ENCODE measurements around the gene HSP90B1. TPM values are rescaled to one million over a fixed set of nuclear protein-coding genes. Genes with fewer than 3 reads are reported as not detected.

HSP90B1 gene
- polyA plus RNA-seq, 1 of the 3 experiments (the other 2 are of a cell fraction) = 420 TPM

DNA sequence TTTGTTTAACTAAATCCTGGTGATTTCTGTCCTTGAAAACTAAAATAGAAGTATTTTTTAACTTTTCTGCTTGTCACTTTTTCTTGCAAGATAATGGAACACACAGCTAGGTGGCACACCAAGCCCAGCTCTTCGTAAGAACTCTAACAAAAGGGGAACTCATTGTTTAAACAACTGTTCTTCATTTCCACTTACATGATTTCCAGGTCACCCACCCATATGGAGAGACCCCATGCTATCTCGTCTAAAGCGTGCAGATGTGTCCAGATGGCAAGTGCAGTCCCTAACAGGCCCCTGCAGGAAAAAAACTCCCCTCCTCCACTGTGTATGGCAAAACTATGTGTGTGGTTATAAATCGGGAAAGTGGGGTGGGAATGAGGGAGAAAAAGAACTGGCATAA is 45.9 kb upstream of the HSP90B1 start:
- POLR2A ChIA-PET = no interaction called here
- peak; percentile 51 for DNase-seq
- TF ChIP-seq YY1 (IDR thresholded peaks at IDR 0.05; ENCODE audit: low read depth) (no peak), POLR2AphosphoS5 (IDR thresholded peaks at IDR 0.05; ENCODE audit: low read depth, low read length) (no peak), RCOR1 (IDR thresholded peaks at IDR 0.05; ENCODE audit: low read length) (no peak), USF2 (IDR thresholded peaks at IDR 0.05; ENCODE audit: borderline replicate concordance, low read depth, low read length) (no peak), GABPA (IDR thresholded peaks at IDR 0.05; ENCODE audit: low read depth) (no peak), USF1 (IDR thresholded peaks at IDR 0.05; ENCODE audit: borderline replicate concordance, low read depth) (no peak), RFX5 (IDR thresholded peaks at IDR 0.05; ENCODE audit: low read length) (no peak), ELF1 (IDR thresholded peaks at IDR 0.05) (no peak), RAD21 (IDR thresholded peaks at IDR 0.05; ENCODE audit: low read length) (peak; percentile 84), TEAD4 (IDR thresholded peaks at IDR 0.05; ENCODE audit: borderline replicate concordance, insufficient read depth) (no peak), TAF1 (IDR thresholded peaks at IDR 0.05; ENCODE audit: borderline replicate concordance, low read depth, low read length) (no peak), FOXM1 (IDR thresholded peaks at IDR 0.05; ENCODE audit: low read depth) (no peak), RXRA (IDR thresholded peaks at IDR 0.05; ENCODE audit: borderline replicate concordance, low read depth) (no peak), NFIC (IDR thresholded peaks at IDR 0.05; ENCODE audit: borderline replicate concordance) (no peak), GATA2 (CRISPR knock-in tag; IDR thresholded peaks at IDR 0.05) (no peak), PBX3 (IDR thresholded peaks at IDR 0.05) (no peak), ZBTB33 (IDR thresholded peaks at IDR 0.05; ENCODE audit: borderline replicate concordance, low read depth) (no peak), NRF1 (IDR thresholded peaks at IDR 0.05; ENCODE audit: low read depth, low read length) (no peak), MXI1 (IDR thresholded peaks at IDR 0.05; ENCODE audit: low read depth, low read length) (peak; percentile 59; the same call in 1 of the 2 replicates), FOSL2 (IDR thresholded peaks at IDR 0.05; ENCODE audit: borderline replicate concordance, low read depth) (no peak)
- TF ChIP-seq, protein P1, sequence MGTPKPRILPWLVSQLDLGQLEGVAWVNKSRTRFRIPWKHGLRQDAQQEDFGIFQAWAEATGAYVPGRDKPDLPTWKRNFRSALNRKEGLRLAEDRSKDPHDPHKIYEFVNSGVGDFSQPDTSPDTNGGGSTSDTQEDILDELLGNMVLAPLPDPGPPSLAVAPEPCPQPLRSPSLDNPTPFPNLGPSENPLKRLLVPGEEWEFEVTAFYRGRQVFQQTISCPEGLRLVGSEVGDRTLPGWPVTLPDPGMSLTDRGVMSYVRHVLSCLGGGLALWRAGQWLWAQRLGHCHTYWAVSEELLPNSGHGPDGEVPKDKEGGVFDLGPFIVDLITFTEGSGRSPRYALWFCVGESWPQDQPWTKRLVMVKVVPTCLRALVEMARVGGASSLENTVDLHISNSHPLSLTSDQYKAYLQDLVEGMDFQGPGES (IDR thresholded peaks at IDR 0.05; ENCODE audit: low read depth, low read length) = no peak
- TF ChIP-seq, protein P2, sequence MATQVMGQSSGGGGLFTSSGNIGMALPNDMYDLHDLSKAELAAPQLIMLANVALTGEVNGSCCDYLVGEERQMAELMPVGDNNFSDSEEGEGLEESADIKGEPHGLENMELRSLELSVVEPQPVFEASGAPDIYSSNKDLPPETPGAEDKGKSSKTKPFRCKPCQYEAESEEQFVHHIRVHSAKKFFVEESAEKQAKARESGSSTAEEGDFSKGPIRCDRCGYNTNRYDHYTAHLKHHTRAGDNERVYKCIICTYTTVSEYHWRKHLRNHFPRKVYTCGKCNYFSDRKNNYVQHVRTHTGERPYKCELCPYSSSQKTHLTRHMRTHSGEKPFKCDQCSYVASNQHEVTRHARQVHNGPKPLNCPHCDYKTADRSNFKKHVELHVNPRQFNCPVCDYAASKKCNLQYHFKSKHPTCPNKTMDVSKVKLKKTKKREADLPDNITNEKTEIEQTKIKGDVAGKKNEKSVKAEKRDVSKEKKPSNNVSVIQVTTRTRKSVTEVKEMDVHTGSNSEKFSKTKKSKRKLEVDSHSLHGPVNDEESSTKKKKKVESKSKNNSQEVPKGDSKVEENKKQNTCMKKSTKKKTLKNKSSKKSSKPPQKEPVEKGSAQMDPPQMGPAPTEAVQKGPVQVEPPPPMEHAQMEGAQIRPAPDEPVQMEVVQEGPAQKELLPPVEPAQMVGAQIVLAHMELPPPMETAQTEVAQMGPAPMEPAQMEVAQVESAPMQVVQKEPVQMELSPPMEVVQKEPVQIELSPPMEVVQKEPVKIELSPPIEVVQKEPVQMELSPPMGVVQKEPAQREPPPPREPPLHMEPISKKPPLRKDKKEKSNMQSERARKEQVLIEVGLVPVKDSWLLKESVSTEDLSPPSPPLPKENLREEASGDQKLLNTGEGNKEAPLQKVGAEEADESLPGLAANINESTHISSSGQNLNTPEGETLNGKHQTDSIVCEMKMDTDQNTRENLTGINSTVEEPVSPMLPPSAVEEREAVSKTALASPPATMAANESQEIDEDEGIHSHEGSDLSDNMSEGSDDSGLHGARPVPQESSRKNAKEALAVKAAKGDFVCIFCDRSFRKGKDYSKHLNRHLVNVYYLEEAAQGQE (IDR thresholded peaks at IDR 0.05; ENCODE audit: low read depth, low read length) = no peak
- TF ChIP-seq, protein P3, sequence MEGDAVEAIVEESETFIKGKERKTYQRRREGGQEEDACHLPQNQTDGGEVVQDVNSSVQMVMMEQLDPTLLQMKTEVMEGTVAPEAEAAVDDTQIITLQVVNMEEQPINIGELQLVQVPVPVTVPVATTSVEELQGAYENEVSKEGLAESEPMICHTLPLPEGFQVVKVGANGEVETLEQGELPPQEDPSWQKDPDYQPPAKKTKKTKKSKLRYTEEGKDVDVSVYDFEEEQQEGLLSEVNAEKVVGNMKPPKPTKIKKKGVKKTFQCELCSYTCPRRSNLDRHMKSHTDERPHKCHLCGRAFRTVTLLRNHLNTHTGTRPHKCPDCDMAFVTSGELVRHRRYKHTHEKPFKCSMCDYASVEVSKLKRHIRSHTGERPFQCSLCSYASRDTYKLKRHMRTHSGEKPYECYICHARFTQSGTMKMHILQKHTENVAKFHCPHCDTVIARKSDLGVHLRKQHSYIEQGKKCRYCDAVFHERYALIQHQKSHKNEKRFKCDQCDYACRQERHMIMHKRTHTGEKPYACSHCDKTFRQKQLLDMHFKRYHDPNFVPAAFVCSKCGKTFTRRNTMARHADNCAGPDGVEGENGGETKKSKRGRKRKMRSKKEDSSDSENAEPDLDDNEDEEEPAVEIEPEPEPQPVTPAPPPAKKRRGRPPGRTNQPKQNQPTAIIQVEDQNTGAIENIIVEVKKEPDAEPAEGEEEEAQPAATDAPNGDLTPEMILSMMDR (IDR thresholded peaks at IDR 0.05) = peak; percentile 62

More for the DNA sequence above, 45.9 kb upstream of the HSP90B1 start:
- Histone ChIP-seq H3K27me3 (ENCODE audit: insufficient read depth) (no peaks in the 10 kb centered on the region), H3K4me1 (ENCODE audit: control insufficient read depth in 1 of 2, insufficient read depth in 2 of 2, low read depth in 1 of 2, low read length in 1 of 2) (peaks cover 0 to 9% of the 10 kb centered on the region in 2 experiments; a peak in 2 of 4 replicates), H3K4me3 (ENCODE audit: low read depth in 2 of 2, low read length in 1 of 2) (no peak overlapping the region), H2AFZ (ENCODE audit: low read depth) (no peak overlapping the region), H3F3A (replicated peaks; ENCODE audit: insufficient read depth) (no peaks in the 10 kb centered on the region), H3K4me2 (no peak overlapping the region), H3K36me3 (replicated peaks in 1 of 2; ENCODE audit: control insufficient read depth in 1 of 2, insufficient read depth in 2 of 2, low read length in 1 of 2) (no peaks in the 10 kb centered on the region), H3K9me3 (no peaks in the 10 kb centered on the region), H3K79me2 (ENCODE audit: insufficient read depth) (no peaks in the 10 kb centered on the region), H4K20me1 (ENCODE audit: insufficient read depth) (no peaks in the 10 kb centered on the region), H3K9ac (no peak overlapping the region), H3K9me2 (no peaks in the 10 kb centered on the region), H3K27ac (ENCODE audit: low read depth in 2 of 2, low read length in 1 of 2) (0 out of 4 replicates have a peak overlapping the region, but pooled peaks of 1 of the 2 experiments have one; percentile 3)
- CTCF ChIA-PET = interaction anchor here (0.6 to 2.8 kb wide), 12 partner anchors 13 to 487 kb away, joined by 3 to 25 read pairs (median 3); partner anchors contain the start of gene TDG
- 36% methylated on average over 4 of the region's 4 CpGs for WGBS (ENCODE audit: low lambda C conversion rate)
